Measurements from ENCODE around the gene C19orf73. TPM values are rescaled to one million over a fixed set of nuclear protein-coding genes. Genes with fewer than 3 reads are reported as not detected.
"Not testable (repeated sequence)": the region's sequence is repeated elsewhere in the genome, so short reads cannot be mapped to it uniquely, and the experiment has no call there.

Gene C19orf73
- polyA plus RNA-seq, 3 donors = 0.60 to 0.76 (median 0.66) TPM

- H3K4me2 ChIP-seq (replicated peaks; ENCODE audit: extremely low read depth, low read length, poor library complexity, severe bottlenecking) = no peak overlapping the region
- no peak for DNase-seq
- Mint-ChIP-seq H3K36me3 (no peaks in the 10 kb centered on the region), H3K4me3 (no peak overlapping the region), H3K9me3 (no peaks in the 10 kb centered on the region), H3K27ac (no peak overlapping the region), H3K4me1 (peaks cover 3% of the 10 kb centered on the region), H3K27me3 (ENCODE audit: low read depth in 3 of 3) (peaks cover 4 to 13% (median 10%) of the 10 kb centered on the region in 3 donors)
- peaks cover under 1% of the 10 kb centered on the region for H4K20me1 ChIP-seq (ENCODE audit: insufficient read depth, low read length)
- TF ChIP-seq, protein P1, sequence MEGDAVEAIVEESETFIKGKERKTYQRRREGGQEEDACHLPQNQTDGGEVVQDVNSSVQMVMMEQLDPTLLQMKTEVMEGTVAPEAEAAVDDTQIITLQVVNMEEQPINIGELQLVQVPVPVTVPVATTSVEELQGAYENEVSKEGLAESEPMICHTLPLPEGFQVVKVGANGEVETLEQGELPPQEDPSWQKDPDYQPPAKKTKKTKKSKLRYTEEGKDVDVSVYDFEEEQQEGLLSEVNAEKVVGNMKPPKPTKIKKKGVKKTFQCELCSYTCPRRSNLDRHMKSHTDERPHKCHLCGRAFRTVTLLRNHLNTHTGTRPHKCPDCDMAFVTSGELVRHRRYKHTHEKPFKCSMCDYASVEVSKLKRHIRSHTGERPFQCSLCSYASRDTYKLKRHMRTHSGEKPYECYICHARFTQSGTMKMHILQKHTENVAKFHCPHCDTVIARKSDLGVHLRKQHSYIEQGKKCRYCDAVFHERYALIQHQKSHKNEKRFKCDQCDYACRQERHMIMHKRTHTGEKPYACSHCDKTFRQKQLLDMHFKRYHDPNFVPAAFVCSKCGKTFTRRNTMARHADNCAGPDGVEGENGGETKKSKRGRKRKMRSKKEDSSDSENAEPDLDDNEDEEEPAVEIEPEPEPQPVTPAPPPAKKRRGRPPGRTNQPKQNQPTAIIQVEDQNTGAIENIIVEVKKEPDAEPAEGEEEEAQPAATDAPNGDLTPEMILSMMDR (IDR thresholded peaks at IDR 0.05) = no peak
- intact Hi-C loops (cut with micrococcal nuclease) = loop anchor here in 1 of 2 donors (10.0 kb wide), 1 partner anchor 374 kb away; the partner anchor contains the start of genes ALDH16A1 and PIH1D1
- peaks cover 1% of the 10 kb centered on the region for H3K79me2 ChIP-seq (ENCODE audit: insufficient read depth, low read length)
- H3K4me1 ChIP-seq (ENCODE audit: control insufficient read depth in 1 of 2, insufficient read depth in 2 of 2, low read length in 2 of 2) = peaks cover 5 to 6% of the 10 kb centered on the region in 2 donors
- no peak overlapping the region for H3K27ac ChIP-seq (ENCODE audit: low read depth in 1 of 2, low read length in 2 of 2)
- H3K27me3 ChIP-seq (ENCODE audit: control insufficient read depth in 2 of 2, insufficient read depth in 2 of 2, low read length in 2 of 2) = no peaks in the 10 kb centered on the region
- no peak overlapping the region for H3K4me3 ChIP-seq (replicated peaks in 1 of 3; ENCODE audit: low read depth in 2 of 3, low read length in 3 of 3)
- no peak overlapping the region for H2AFZ ChIP-seq (ENCODE audit: insufficient read depth, low read depth, low read length, poor library complexity, severe bottlenecking)
- no peaks in the 10 kb centered on the region for H3K9me3 ChIP-seq (replicated peaks in 1 of 2; ENCODE audit: control insufficient read depth in 1 of 2, insufficient read depth in 1 of 2, low read length in 2 of 2)
- H3K36me3 ChIP-seq (replicated peaks in 1 of 2; ENCODE audit: control insufficient read depth in 1 of 2, insufficient read depth in 2 of 2, low read length in 2 of 2) = no peaks in the 10 kb centered on the region
- H3K9ac ChIP-seq (ENCODE audit: insufficient read depth, low read length, poor library complexity, severe bottlenecking) = no peak overlapping the region
- WGBS (ENCODE audit: insufficient coverage) = no CpG with 5 or more reads among the region's 4 CpGs
These were observed 38.6 kb downstream of the C19orf73 start for GRCh38 chr19:49080392-49080791.

DNA sequence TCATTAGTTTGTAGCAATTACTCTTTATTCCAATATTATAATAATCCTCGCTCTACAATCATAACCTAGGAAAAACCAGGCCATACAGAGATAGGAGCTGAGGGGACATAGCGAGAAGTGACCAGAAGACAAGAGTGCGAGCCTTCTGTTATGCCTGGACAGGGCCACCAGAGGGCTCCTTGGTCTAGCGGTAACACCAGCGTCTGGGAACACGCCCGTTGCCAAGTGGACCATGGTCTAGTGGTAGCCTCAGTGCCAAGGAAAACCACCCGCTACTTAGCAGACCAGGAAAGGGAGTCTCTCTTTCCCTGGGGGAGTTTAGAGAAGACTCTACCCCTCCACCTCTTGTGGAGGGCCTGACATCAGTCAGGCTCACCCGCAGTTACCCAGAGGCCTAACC lies 44.1 kb downstream of the C19orf73 start:
- 5% methylated on average over 4 of the region's 9 CpGs for WGBS (ENCODE audit: insufficient coverage)
- H2AFZ ChIP-seq (ENCODE audit: insufficient read depth, low read depth, low read length, poor library complexity, severe bottlenecking); H3K36me3 Mint-ChIP-seq; H3K4me2 ChIP-seq (replicated peaks; ENCODE audit: extremely low read depth, low read length, poor library complexity, severe bottlenecking); H3K27ac Mint-ChIP-seq; H3K9ac ChIP-seq (ENCODE audit: insufficient read depth, low read length, poor library complexity, severe bottlenecking); H3K36me3 ChIP-seq (replicated peaks in 1 of 2; ENCODE audit: control insufficient read depth in 1 of 2, insufficient read depth in 2 of 2, low read length in 2 of 2); H4K20me1 ChIP-seq (ENCODE audit: insufficient read depth, low read length); H3K4me3 Mint-ChIP-seq; intact Hi-C loops (cut with micrococcal nuclease); H3K4me1 ChIP-seq (ENCODE audit: control insufficient read depth in 1 of 2, insufficient read depth in 2 of 2, low read length in 2 of 2); H3K27ac ChIP-seq (ENCODE audit: low read depth in 1 of 2, low read length in 2 of 2); H3K9me3 ChIP-seq (replicated peaks in 1 of 2; ENCODE audit: control insufficient read depth in 1 of 2, insufficient read depth in 1 of 2, low read length in 2 of 2); H3K79me2 ChIP-seq (ENCODE audit: insufficient read depth, low read length); H3K4me3 ChIP-seq (replicated peaks in 1 of 3; ENCODE audit: low read depth in 2 of 3, low read length in 3 of 3): not testable (repeated sequence)
- TF ChIP-seq, protein P1 (IDR thresholded peaks at IDR 0.05) = peak; percentile 73
- H3K4me1 Mint-ChIP-seq = peaks cover 11% of the 10 kb centered on the region
- peaks cover 0 to 27% (median 15%) of the 10 kb centered on the region in 7 donors for H3K9me3 Mint-ChIP-seq
- peaks cover 12 to 44% of the 10 kb centered on the region in 2 donors for H3K27me3 ChIP-seq (ENCODE audit: control insufficient read depth in 2 of 2, insufficient read depth in 2 of 2, low read length in 2 of 2)
- DNase-seq = peak; percentile 6 to 37 (median 34)
- peaks cover 44 to 53% (median 52%) of the 10 kb centered on the region in 3 donors for H3K27me3 Mint-ChIP-seq (ENCODE audit: low read depth in 3 of 3)

Data from CD14-positive monocyte (primary cell).